Endothelial cell of umbilical vein (primary cell): Measurements from ENCODE around the gene THSD7A. TPM values are rescaled to one million over a fixed set of nuclear protein-coding genes. Genes with fewer than 3 reads are reported as not detected.

Source experiments
- BruUV-seq: library from RNA; stranded (reverse); fragments of 400-500 nt; replicated peaks from 2 replicates; lab custom pipeline; 2021; lab: Mats Ljungman, UMichigan
- CTCF ChIA-PET: fragments of 300-600, 350-600 bp; sonication (Branson Sonifier 250); formaldehyde crosslinking; loops from one replicate; lab custom pipeline; 2021; ENCODE audit warnings: antibody characterized with exemption, inconsistent platforms; lab: Charles Lee
- POLR2A ChIA-PET: fragments of 300-600, 350-600 bp; sonication (Branson Sonifier 250); formaldehyde crosslinking; loops from one replicate; lab custom pipeline; 2021; ENCODE audit warnings: antibody characterized with exemption, inconsistent platforms; lab: Charles Lee
- DNase-seq: peaks from one replicate; pipeline ENCODE4 v3.0.0-alpha.2; 2011; ENCODE audit warnings: low read depth, low spot score
- FAIRE-seq: peaks from 2 replicates; lab custom pipeline; 2011; peaks lifted over from hg19 to GRCh38; lab: Jason Lieb, UNC
- H2AFZ ChIP-seq: 2 replicates; pipeline ENCODE4 v1.6.0; 2012; ENCODE audit warnings: low read depth, low read length, control low read depth, inconsistent platforms
- H3K27ac ChIP-seq: 2 replicates; pipeline ENCODE4 v1.5.1; 2011; ENCODE audit warnings: low read depth, mild to moderate bottlenecking, control low read depth, low read length, moderate library complexity; ENCODE audit not compliant: insufficient read depth
- H3K27me3 ChIP-seq, 2 experiments: 2 replicates each; pipeline versions ENCODE4 v1.6.0 to v1.6.1; 2011; ENCODE audit warnings: low read length in 2 of 2, mixed read lengths in 1 of 2; ENCODE audit not compliant: control insufficient read depth in 2 of 2, insufficient read depth in 2 of 2
- H3K36me3 ChIP-seq, 2 experiments: 2 replicates in 1 of 2; 3 replicates in 1 of 2; pipeline ENCODE4 v1.5.1; 2011; ENCODE audit warnings: low read length in 2 of 2, mild to moderate bottlenecking in 1 of 2, moderate library complexity in 1 of 2; ENCODE audit not compliant: control insufficient read depth in 2 of 2, insufficient read depth in 2 of 2; ENCODE audit errors: extremely low read depth in 1 of 2
- H3K4me1 ChIP-seq: 3 replicates; pipeline ENCODE4 v1.5.1; 2011; ENCODE audit warnings: mild to moderate bottlenecking, low read length; ENCODE audit not compliant: control insufficient read depth, insufficient read depth; ENCODE audit errors: extremely low read depth
- H3K4me2 ChIP-seq: 2 replicates; pipeline ENCODE4 v1.6.1; 2011; ENCODE audit warnings: low read length, control low read depth, mixed read lengths; ENCODE audit not compliant: insufficient read depth
- H3K4me3 ChIP-seq, 3 experiments: fragments of 200-600 bp in 1 of 3; sonication (generic), shearing (Covaris generic) in 1 of 3; replicated peaks in 1 of 3; 2 replicates each; pipeline ENCODE4 v1.5.1; 2011 to 2016; ENCODE audit warnings: control low read depth in 3 of 3, low read length in 3 of 3, mild to moderate bottlenecking in 2 of 3, inconsistent platforms in 1 of 3, low read depth in 1 of 3, moderate library complexity in 1 of 3; ENCODE audit not compliant: insufficient read depth in 1 of 3
- H3K79me2 ChIP-seq: 2 replicates; pipeline ENCODE4 v1.6.0; 2012; ENCODE audit warnings: low read length, inconsistent platforms; ENCODE audit not compliant: control insufficient read depth, insufficient read depth
- H3K9ac ChIP-seq: replicated peaks from 2 replicates; pipeline ENCODE3; 2011; ENCODE audit warnings: low read length, control low read depth; ENCODE audit not compliant: insufficient read depth; ENCODE audit errors: extremely low read depth
- H3K9me1 ChIP-seq: replicated peaks from 3 replicates; pipeline ENCODE4 v1.6.0; 2011; ENCODE audit warnings: mild to moderate bottlenecking, low read length; ENCODE audit not compliant: control insufficient read depth, insufficient read depth; ENCODE audit errors: extremely low read depth
- H3K9me3 ChIP-seq: replicated peaks from 2 replicates; pipeline ENCODE4 v1.5.1; 2012; ENCODE audit warnings: low read length, inconsistent platforms; ENCODE audit not compliant: control insufficient read depth, insufficient read depth
- H4K20me1 ChIP-seq: replicated peaks from 2 replicates; pipeline ENCODE3; 2011; ENCODE audit warnings: mild to moderate bottlenecking, low read length; ENCODE audit not compliant: control insufficient read depth, insufficient read depth; ENCODE audit errors: extremely low read depth
- CTCF ChIP-seq, 2 donors: IDR thresholded peaks; 1 replicate in 1 of 2; 2 replicates in 1 of 2; pipeline ENCODE4 v1.5.1; 2011; ENCODE audit warnings: low read length in 2 of 2, mild to moderate bottlenecking in 2 of 2, moderate library complexity in 2 of 2, control low read depth in 1 of 2, inconsistent platforms in 1 of 2, low read depth in 1 of 2; ENCODE audit not compliant: insufficient read depth in 1 of 2; ENCODE audit errors: extremely low read depth in 1 of 2
- EZH2 ChIP-seq: IDR thresholded peaks from 2 replicates; pipeline ENCODE4 v1.6.1; 2012; ENCODE audit warnings: borderline replicate concordance, low read depth, mild to moderate bottlenecking, moderate library complexity, low read length, inconsistent platforms; ENCODE audit not compliant: severe bottlenecking
- FOS ChIP-seq: IDR thresholded peaks from 2 replicates; pipeline ENCODE4 v1.6.1; 2011; ENCODE audit warnings: mild to moderate bottlenecking, low read length, moderate library complexity, borderline replicate concordance; ENCODE audit not compliant: insufficient read depth
- GATA2 ChIP-seq: IDR thresholded peaks from 2 replicates; pipeline ENCODE4 v1.7.0; 2011; ENCODE audit warnings: low read depth, mild to moderate bottlenecking, moderate library complexity, mixed read lengths, low read length; ENCODE audit not compliant: insufficient read length, insufficient read depth
- JUN ChIP-seq: IDR thresholded peaks from 2 replicates; pipeline ENCODE4 v1.6.1; 2011; ENCODE audit warnings: borderline replicate concordance, low read depth; ENCODE audit not compliant: insufficient read length, insufficient read depth
- MAX ChIP-seq: IDR thresholded peaks from 2 replicates; pipeline ENCODE4 v1.6.1; 2011; ENCODE audit not compliant: insufficient read depth, insufficient read length
- MYC ChIP-seq: IDR thresholded peaks from one replicate; pipeline ENCODE4 v1.6.1; 2011; ENCODE audit warnings: mild to moderate bottlenecking, low read depth, low read length
- POLR2A ChIP-seq: IDR thresholded peaks from 2 replicates; pipeline ENCODE4 v1.6.1; 2012; ENCODE audit warnings: low read depth, mild to moderate bottlenecking, control low read depth, low read length
- POLR2AphosphoS5 ChIP-seq: IDR thresholded peaks from 2 replicates; pipeline ENCODE4 v1.6.1; 2012; ENCODE audit warnings: low read depth, mild to moderate bottlenecking, control low read depth, low read length, moderate library complexity; ENCODE audit not compliant: insufficient read depth
- dilution Hi-C: fragments of 300-500 bp; cut with MboI; formaldehyde crosslinking; loops from one replicate; pipeline ENCODE4 v1.15.0; 2019; ENCODE audit warnings: low sequenced_read_pairs; ENCODE audit not compliant: extremely low pct_ligation_motif_present
- intact Hi-C: fragments of 100-400 bp; cut with micrococcal nuclease; formaldehyde crosslinking; loops from one replicate; pipeline ENCODE4 v1.10.0; 2022
- polyA plus RNA-seq, 4 experiments: library from polyadenylated mRNA; depleted of rRNA in 3 of 4; stranded (reverse) in 3 of 4; unstranded in 1 of 4; fragments of >200 nt; gene quantifications; 2 replicates each; pipeline versions ENCODE4 v1.2.1 to v1.2.3, GENCODE V29; 2011 to 2012; ENCODE audit warnings: missing spikeins in 1 of 4
- total RNA-seq: library from RNA; stranded (reverse); gene quantifications from 2 replicates; pipeline ENCODE4 v1.2.3, GENCODE V29; 2021

THSD7A gene
- total and polyA plus RNA-seq, 2 donors (not counting 3 experiments of a cell fraction or from before 2014, with no cell fraction given): 3.3 to 12.7 TPM

- no peaks in the 10 kb centered on the region for H3K27me3 ChIP-seq
- H3K4me2 ChIP-seq: no peak overlapping the region
- H3K27ac ChIP-seq: no peak overlapping the region
- H3K4me1 ChIP-seq: no peaks in the 10 kb centered on the region
- H3K9me1 ChIP-seq: no peaks in the 10 kb centered on the region
- ChIA-PET POLR2A (no interaction called here), CTCF (no interaction called here)
- dilution Hi-C loops: no loop called here
- no peaks in the 10 kb centered on the region for H3K79me2 ChIP-seq
- H3K9me3 ChIP-seq: no peaks in the 10 kb centered on the region
- no peaks in the 10 kb centered on the region for H3K36me3 ChIP-seq
- intact Hi-C loops: no loop called here
- BruUV-seq: no TSS peak
- H3K9ac ChIP-seq: no peak overlapping the region
- no peak for TF ChIP-seq POLR2A
- no peak for TF ChIP-seq EZH2
- no peak for TF ChIP-seq MAX
- no peak overlapping the region for H2AFZ ChIP-seq
- DNase-seq: no peak
- H4K20me1 ChIP-seq: no peaks in the 10 kb centered on the region
- no peak for FAIRE-seq
- H3K4me3 ChIP-seq: no peak overlapping the region
Observed at GRCh38 chr7:11570922-11571550, 261.0 kb downstream of the THSD7A start.

GRCh38 chr7:11570205-11570604, 261.8 kb downstream of the THSD7A start:
- Histone ChIP-seq H3K9me3 (no peaks in the 10 kb centered on the region), H3K79me2 (no peaks in the 10 kb centered on the region), H3K9me1 (no peaks in the 10 kb centered on the region), H3K27ac (no peak overlapping the region), H4K20me1 (no peaks in the 10 kb centered on the region), H3K9ac (no peak overlapping the region), H2AFZ (no peak overlapping the region), H3K27me3 (no peaks in the 10 kb centered on the region), H3K36me3 (no peaks in the 10 kb centered on the region), H3K4me2 (no peak overlapping the region), H3K4me3 (no peak overlapping the region), H3K4me1 (no peaks in the 10 kb centered on the region)
- ChIA-PET CTCF (no interaction called here), POLR2A (interaction anchor here (0.7 kb wide), 1 partner anchor 31 kb away, joined by 3 read pairs; no protein-coding TSS in a partner anchor)
- intact Hi-C loops (no loop called here), dilution Hi-C loops (no loop called here)
- BruUV-seq: no TSS peak
- TF ChIP-seq FOS (no peak), MYC (no peak), EZH2 (no peak), GATA2 (no peak), MAX (no peak), JUN (no peak), CTCF (IDR thresholded peaks at IDR 0.05; ENCODE audit: extremely low read depth in 1 of 2, insufficient read depth in 1 of 2, low read depth in 1 of 2, low read length in 2 of 2) (no peak), POLR2AphosphoS5 (no peak), POLR2A (no peak)
- FAIRE-seq (no peak), DNase-seq (no peak)
